Astrocyte (in vitro differentiated cells and primary cell): ENCODE measurements around the gene OR10A2. TPM values are rescaled to one million over a fixed set of nuclear protein-coding genes. Genes with fewer than 3 reads are reported as not detected.

Experiments used
- DNase-seq: peaks from one replicate; pipeline ENCODE4 v3.0.0-alpha.2; 2010; ENCODE audit warnings: low read depth
- FAIRE-seq: peaks from 2 replicates; lab custom pipeline; 2011; peaks lifted over from hg19 to GRCh38; lab: Jason Lieb, UNC
- H2AFZ ChIP-seq: 2 replicates; pipeline ENCODE4 v1.6.0; 2012; ENCODE audit warnings: low read depth, low read length, inconsistent platforms
- H3K27ac ChIP-seq: 2 replicates; pipeline ENCODE4 v1.5.1; 2011; ENCODE audit warnings: low read depth, low read length, inconsistent platforms
- H3K27me3 ChIP-seq: 2 replicates; pipeline ENCODE4 v1.6.0; 2011; ENCODE audit warnings: low read length, inconsistent platforms; ENCODE audit not compliant: insufficient read depth
- H3K36me3 ChIP-seq: 2 replicates; pipeline ENCODE4 v1.5.1; 2011; ENCODE audit warnings: low read length, inconsistent platforms; ENCODE audit not compliant: insufficient read depth
- H3K4me1 ChIP-seq: 2 replicates; pipeline ENCODE4 v1.5.1; 2011; ENCODE audit warnings: low read length, inconsistent platforms; ENCODE audit not compliant: insufficient read depth
- H3K4me2 ChIP-seq: 2 replicates; pipeline ENCODE4 v1.6.0; 2012; ENCODE audit warnings: low read length, inconsistent platforms
- H3K4me3 ChIP-seq: 2 replicates; pipeline ENCODE4 v1.5.1; 2011; ENCODE audit warnings: low read depth, mild to moderate bottlenecking, low read length, inconsistent platforms; ENCODE audit not compliant: insufficient read depth
- H3K79me2 ChIP-seq: 2 replicates; pipeline ENCODE4 v1.6.0; 2012; ENCODE audit warnings: mild to moderate bottlenecking, low read length, inconsistent platforms; ENCODE audit not compliant: insufficient read depth
- H3K9ac ChIP-seq: 2 replicates; pipeline ENCODE4 v1.6.0; 2012; ENCODE audit warnings: mild to moderate bottlenecking, low read length, inconsistent platforms
- H3K9me3 ChIP-seq: 2 replicates; pipeline ENCODE4 v1.5.1; 2012; ENCODE audit warnings: low read depth, mild to moderate bottlenecking, low read length, inconsistent platforms; ENCODE audit not compliant: insufficient read depth
- H4K20me1 ChIP-seq: 2 replicates; pipeline ENCODE4 v1.6.0; 2012; ENCODE audit warnings: low read length, inconsistent platforms; ENCODE audit not compliant: insufficient read depth
- H3K27ac Mint-ChIP-seq: one replicate; pipeline ENCODE4 v1.8.0; 2021; ENCODE audit warnings: mild to moderate bottlenecking, mixed read lengths; ENCODE audit not compliant: unreplicated experiment
- H3K27me3 Mint-ChIP-seq: one replicate; pipeline ENCODE4 v1.8.0; 2021; ENCODE audit warnings: low read depth, mixed read lengths; ENCODE audit not compliant: unreplicated experiment
- H3K36me3 Mint-ChIP-seq: one replicate; pipeline ENCODE4 v1.8.0; 2021; ENCODE audit warnings: low read depth, mixed read lengths; ENCODE audit not compliant: unreplicated experiment
- H3K4me1 Mint-ChIP-seq: one replicate; pipeline ENCODE4 v1.8.0; 2021; ENCODE audit warnings: low read depth, mixed read lengths; ENCODE audit not compliant: unreplicated experiment
- H3K4me3 Mint-ChIP-seq: one replicate; pipeline ENCODE4 v1.8.0; 2021; ENCODE audit warnings: mild to moderate bottlenecking, moderate library complexity, mixed read lengths; ENCODE audit not compliant: unreplicated experiment
- H3K9me3 Mint-ChIP-seq: one replicate; pipeline ENCODE4 v1.8.0; 2021; ENCODE audit warnings: mild to moderate bottlenecking, mixed read lengths; ENCODE audit not compliant: unreplicated experiment
- CTCF ChIP-seq: IDR thresholded peaks from 2 replicates; pipeline ENCODE4 v1.5.1; 2011; ENCODE audit warnings: low read depth, mild to moderate bottlenecking, inconsistent platforms, low read length, moderate library complexity; ENCODE audit not compliant: insufficient read depth
- EZH2 ChIP-seq: IDR thresholded peaks from 2 replicates; pipeline ENCODE4 v1.6.1; 2012; ENCODE audit warnings: mild to moderate bottlenecking, low read length, inconsistent platforms; ENCODE audit not compliant: insufficient read depth
- total RNA-seq: library from RNA; stranded (reverse); gene quantifications from 2 replicates; pipeline ENCODE4 v1.2.1, GENCODE V29; 2021

Gene OR10A2
- total RNA-seq, 1 donor from 2014 or later, result not detected

DNA sequence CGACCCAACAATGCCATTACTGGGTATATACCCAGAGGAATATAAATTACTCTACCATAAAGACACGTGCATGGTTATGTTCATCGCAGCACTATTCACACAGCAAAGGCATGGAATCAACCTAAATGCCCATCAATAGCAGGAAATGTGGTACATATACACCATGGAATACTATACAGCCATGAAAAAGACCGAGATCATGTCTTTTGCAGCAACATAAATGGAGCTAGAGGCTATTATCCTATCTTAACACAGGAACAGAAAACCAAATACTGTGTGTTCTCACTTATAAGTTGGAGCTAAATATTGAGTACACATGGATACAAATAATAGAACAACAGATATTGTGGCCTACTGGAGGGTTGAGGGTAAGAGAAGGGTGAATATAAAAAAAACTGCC lies 26.0 kb downstream of the OR10A2 start:
- no peaks in the 10 kb centered on the region for H3K27me3 Mint-ChIP-seq
- H3K4me1 Mint-ChIP-seq, result no peaks in the 10 kb centered on the region
- Histone ChIP-seq H3K4me1 (no peaks in the 10 kb centered on the region), H3K4me2 (no peak overlapping the region), H3K9me3 (no peaks in the 10 kb centered on the region), H3K9ac (no peak overlapping the region), H3K27me3 (no peaks in the 10 kb centered on the region), H3K79me2 (no peaks in the 10 kb centered on the region), H3K36me3 (no peaks in the 10 kb centered on the region), H3K27ac (no peak overlapping the region), H3K4me3 (no peak overlapping the region), H4K20me1 (no peaks in the 10 kb centered on the region), H2AFZ (no peak overlapping the region)
- no peak overlapping the region for H3K27ac Mint-ChIP-seq
- no peaks in the 10 kb centered on the region for H3K36me3 Mint-ChIP-seq
- TF ChIP-seq EZH2 (no peak), CTCF (no peak)
- H3K9me3 Mint-ChIP-seq, result no peaks in the 10 kb centered on the region
- no peak overlapping the region for H3K4me3 Mint-ChIP-seq
- FAIRE-seq (no peak), DNase-seq (no peak)

GRCh38 chr11:6889835-6890234 lies 27.0 kb downstream of the OR10A2 start:
- Mint-ChIP-seq H3K4me3 (no peak overlapping the region), H3K27ac (no peak overlapping the region), H3K4me1 (no peaks in the 10 kb centered on the region), H3K36me3 (no peaks in the 10 kb centered on the region), H3K27me3 (no peaks in the 10 kb centered on the region), H3K9me3 (no peaks in the 10 kb centered on the region)
- Histone ChIP-seq H2AFZ (no peak overlapping the region), H3K4me3 (no peak overlapping the region), H3K9ac (no peak overlapping the region), H3K27ac (no peak overlapping the region), H3K4me1 (no peaks in the 10 kb centered on the region), H3K27me3 (no peaks in the 10 kb centered on the region), H3K36me3 (no peaks in the 10 kb centered on the region), H3K9me3 (no peaks in the 10 kb centered on the region), H4K20me1 (no peaks in the 10 kb centered on the region), H3K4me2 (no peak overlapping the region), H3K79me2 (no peaks in the 10 kb centered on the region)
- TF ChIP-seq CTCF (no peak), EZH2 (no peak)
- no peak for FAIRE-seq
- DNase-seq, result no peak

DNA sequence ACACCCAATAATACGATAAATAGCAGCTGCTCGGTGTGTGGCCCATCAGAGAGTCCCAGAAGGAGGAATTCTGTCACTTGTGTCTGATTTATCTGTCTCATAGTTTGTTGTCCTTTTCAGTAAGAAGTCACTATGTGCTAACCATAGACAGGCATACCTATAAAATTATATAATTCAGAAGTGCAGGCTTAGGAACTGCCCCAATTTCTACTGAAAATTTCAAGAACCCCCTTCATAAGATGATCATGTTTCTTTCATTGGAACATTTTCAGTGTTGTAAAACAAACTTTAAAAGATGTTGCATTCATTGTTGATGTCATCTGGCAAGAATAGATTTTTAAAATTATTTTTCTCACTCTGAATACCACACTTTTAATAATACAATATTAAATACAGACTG lies 29.5 kb downstream of the OR10A2 start, which contains the start of gene OR2D2:
OR2D2 (minus strand) TSS at position 101 of the 400 bp plus-strand sequence; CDS start at position 101, 0 bp downstream.
- FAIRE-seq (no peak), DNase-seq (no peak)
- Histone ChIP-seq H4K20me1 (no peaks in the 10 kb centered on the region), H3K9me3 (no peaks in the 10 kb centered on the region), H3K36me3 (no peaks in the 10 kb centered on the region), H3K4me3 (no peak within 1 kb of the TSS), H3K9ac (no peak within 1 kb of the TSS), H3K4me1 (no peaks in the 10 kb centered on the region), H3K27me3 (no peaks in the 10 kb centered on the region), H2AFZ (no peak within 1 kb of the TSS), H3K4me2 (no peak within 1 kb of the TSS), H3K27ac (no peak within 1 kb of the TSS), H3K79me2 (no peaks in the 10 kb centered on the region)
- no peaks in the 10 kb centered on the region for H3K27me3 Mint-ChIP-seq
- TF ChIP-seq CTCF (no peak), EZH2 (no peak)
- H3K27ac Mint-ChIP-seq, result no peak within 1 kb of the TSS
- no peaks in the 10 kb centered on the region for H3K4me1 Mint-ChIP-seq
- H3K36me3 Mint-ChIP-seq, result no peaks in the 10 kb centered on the region
- H3K4me3 Mint-ChIP-seq, result no peak within 1 kb of the TSS
- H3K9me3 Mint-ChIP-seq, result no peaks in the 10 kb centered on the region
